Testis (tissue), 2 donors: ENCODE results near the gene PORCN.

Source experiments
- CTCF ChIP-seq, 3 experiments: fragments of 450-650 bp in 2 of 3; fragments of 200-600 bp in 1 of 3; sonication (generic) in 1 of 3; IDR thresholded peaks; one replicate each; pipeline ENCODE4 v1.5.1; 2016 to 2019; ENCODE audit warnings: antibody characterized with exemption in 3 of 3, mild to moderate bottlenecking in 2 of 3, moderate library complexity in 1 of 3
- POLR2A ChIP-seq: fragments of 450-650 bp; IDR thresholded peaks from one replicate; pipeline ENCODE4 v1.6.1; 2017; ENCODE audit warnings: antibody characterized with exemption, mild to moderate bottlenecking, moderate library complexity

GRCh38 chrX:48498374-48498809 lies 10.4 kb upstream of the PORCN start:
- TF ChIP-seq CTCF (IDR thresholded peaks at IDR 0.05): no peak
- TF ChIP-seq POLR2A: no peak
